Left ventricle myocardium inferior (tissue), 1 donor: ENCODE data around the gene TMEM161A. TPM values are rescaled to one million over a fixed set of nuclear protein-coding genes. Genes with fewer than 3 reads are reported as not detected.

ENCODE experiments used
- DNase-seq: peaks from one replicate; pipeline ENCODE4 v3.0.0-alpha.2; 2020
- H3K27ac ChIP-seq: fragments of 200-600 bp; replicated peaks from 2 replicates; pipeline ENCODE4 v1.8.0; 2021
- H3K27me3 ChIP-seq: fragments of 200-600 bp; 2 replicates; pipeline ENCODE4 v1.8.0; 2021; ENCODE audit warnings: low read depth
- H3K36me3 ChIP-seq: fragments of 200-600 bp; 2 replicates; pipeline ENCODE4 v1.8.0; 2021
- H3K4me1 ChIP-seq: fragments of 200-600 bp; 2 replicates; pipeline ENCODE4 v1.8.0; 2021
- H3K4me3 ChIP-seq: fragments of 200-600 bp; 2 replicates; pipeline ENCODE4 v1.8.0; 2021; ENCODE audit warnings: mild to moderate bottlenecking, moderate library complexity
- H3K9me3 ChIP-seq: fragments of 200-600 bp; replicated peaks from 2 replicates; pipeline ENCODE4 v1.8.0; 2021
- intact Hi-C: fragments of 100-400 bp; cut with micrococcal nuclease; formaldehyde crosslinking; loops from one replicate; pipeline ENCODE4 v1.11.0; 2022
- total RNA-seq: library from RNA; stranded (reverse); fragmentation: NEBNext Ultra II Directional; extraction: Animal tissue kit (Norgen Biotek cat#: 25700); gene quantifications from one replicate; pipeline ENCODE4 v1.2.1, GENCODE V29; 2021
- TF ChIP-seq, protein P1 (sequence below): fragments of 200-600 bp; IDR thresholded peaks from 2 replicates; pipeline ENCODE4 v1.8.0; 2021; ENCODE audit warnings: antibody characterized with exemption, mild to moderate bottlenecking, borderline replicate concordance
- donor health status: DM: no; HTN: yes; CAD: no; lungs with severe emphysema.

The TMEM161A gene
- total RNA-seq, 1 donor from 2014 or later = 22.9 TPM

DNA sequence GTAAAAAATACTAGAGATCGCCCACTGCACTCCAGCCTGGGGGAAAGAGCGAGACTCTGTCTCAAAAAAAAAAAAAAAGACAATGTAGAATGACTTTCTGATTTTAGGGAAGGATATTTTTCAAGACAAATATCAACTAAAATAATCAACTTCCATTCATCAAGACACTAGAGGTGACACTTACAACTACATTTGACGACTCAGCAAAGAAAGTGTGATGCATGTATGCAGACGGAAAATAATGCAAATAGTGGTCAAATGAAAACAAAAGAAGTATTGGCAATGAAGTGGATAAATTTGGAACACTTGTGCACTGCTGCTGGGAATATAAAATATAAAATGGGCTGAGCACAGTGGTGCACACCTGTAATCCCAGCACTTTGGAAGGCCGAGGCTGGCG, 12.2 kb downstream of the TMEM161A start:
- Histone ChIP-seq H3K27ac (no peak overlapping the region), H3K4me3 (no peak overlapping the region), H3K9me3 (peaks cover 13% of the 10 kb centered on the region), H3K36me3 (peaks cover 17% of the 10 kb centered on the region), H3K27me3 (no peaks in the 10 kb centered on the region), H3K4me1 (no peaks in the 10 kb centered on the region)
- intact Hi-C loops = no loop called here
- TF ChIP-seq, protein P1, sequence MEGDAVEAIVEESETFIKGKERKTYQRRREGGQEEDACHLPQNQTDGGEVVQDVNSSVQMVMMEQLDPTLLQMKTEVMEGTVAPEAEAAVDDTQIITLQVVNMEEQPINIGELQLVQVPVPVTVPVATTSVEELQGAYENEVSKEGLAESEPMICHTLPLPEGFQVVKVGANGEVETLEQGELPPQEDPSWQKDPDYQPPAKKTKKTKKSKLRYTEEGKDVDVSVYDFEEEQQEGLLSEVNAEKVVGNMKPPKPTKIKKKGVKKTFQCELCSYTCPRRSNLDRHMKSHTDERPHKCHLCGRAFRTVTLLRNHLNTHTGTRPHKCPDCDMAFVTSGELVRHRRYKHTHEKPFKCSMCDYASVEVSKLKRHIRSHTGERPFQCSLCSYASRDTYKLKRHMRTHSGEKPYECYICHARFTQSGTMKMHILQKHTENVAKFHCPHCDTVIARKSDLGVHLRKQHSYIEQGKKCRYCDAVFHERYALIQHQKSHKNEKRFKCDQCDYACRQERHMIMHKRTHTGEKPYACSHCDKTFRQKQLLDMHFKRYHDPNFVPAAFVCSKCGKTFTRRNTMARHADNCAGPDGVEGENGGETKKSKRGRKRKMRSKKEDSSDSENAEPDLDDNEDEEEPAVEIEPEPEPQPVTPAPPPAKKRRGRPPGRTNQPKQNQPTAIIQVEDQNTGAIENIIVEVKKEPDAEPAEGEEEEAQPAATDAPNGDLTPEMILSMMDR = no peak
- no peak for DNase-seq

DNA sequence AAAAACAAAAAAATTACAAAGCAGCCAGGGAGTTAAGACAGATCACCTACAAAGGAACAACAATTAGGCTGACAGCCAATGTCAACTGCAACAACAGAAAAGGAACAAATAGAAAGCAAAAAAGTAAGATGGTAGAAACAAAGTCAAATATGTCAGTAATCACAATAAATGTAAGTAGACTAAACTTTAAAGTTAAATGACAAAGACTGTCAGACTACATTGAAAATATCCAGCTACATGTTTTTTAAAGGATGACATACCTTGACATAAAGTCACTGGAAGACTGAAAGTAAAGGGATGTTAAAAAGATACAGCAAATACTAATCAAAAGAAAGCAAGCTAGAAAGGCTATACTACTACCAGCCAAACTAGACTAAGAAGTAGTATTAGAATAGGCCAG, 14.9 kb downstream of the TMEM161A start:
- H3K9me3 ChIP-seq = peaks cover 13% of the 10 kb centered on the region
- no peak for DNase-seq
- H3K4me1 ChIP-seq = no peaks in the 10 kb centered on the region
- TF ChIP-seq, protein P1 = no peak
- no peak overlapping the region for H3K27ac ChIP-seq
- no peak overlapping the region for H3K4me3 ChIP-seq
- intact Hi-C loops = no loop called here
- no peaks in the 10 kb centered on the region for H3K27me3 ChIP-seq
- peaks cover 32% of the 10 kb centered on the region for H3K36me3 ChIP-seq

DNA sequence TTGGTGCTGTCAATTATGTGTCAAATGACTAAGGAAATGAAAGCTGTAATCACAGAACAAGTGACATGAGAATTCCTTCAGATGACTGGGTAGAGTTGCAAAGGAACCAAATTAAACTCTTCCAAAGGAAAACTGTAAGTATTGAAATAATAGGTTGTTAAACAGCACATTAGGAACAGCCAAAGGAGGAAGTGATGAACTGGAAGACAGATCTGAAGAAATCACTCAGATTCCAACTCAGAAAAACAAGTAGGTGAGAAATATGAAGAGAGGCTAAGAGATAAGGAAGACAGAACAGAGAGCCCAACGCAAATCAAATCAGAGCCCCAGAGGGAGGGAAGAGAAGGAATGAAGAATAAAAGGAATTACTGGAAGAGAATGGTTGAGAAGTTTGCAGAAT, 15.4 kb downstream of the TMEM161A start:
- no peaks in the 10 kb centered on the region for H3K27me3 ChIP-seq
- no peak overlapping the region for H3K27ac ChIP-seq
- peaks cover 37% of the 10 kb centered on the region for H3K36me3 ChIP-seq
- H3K4me1 ChIP-seq = no peaks in the 10 kb centered on the region
- intact Hi-C loops = no loop called here
- peaks cover 13% of the 10 kb centered on the region for H3K9me3 ChIP-seq
- TF ChIP-seq, protein P1 = no peak
- DNase-seq = no peak
- H3K4me3 ChIP-seq = no peak overlapping the region

DNA sequence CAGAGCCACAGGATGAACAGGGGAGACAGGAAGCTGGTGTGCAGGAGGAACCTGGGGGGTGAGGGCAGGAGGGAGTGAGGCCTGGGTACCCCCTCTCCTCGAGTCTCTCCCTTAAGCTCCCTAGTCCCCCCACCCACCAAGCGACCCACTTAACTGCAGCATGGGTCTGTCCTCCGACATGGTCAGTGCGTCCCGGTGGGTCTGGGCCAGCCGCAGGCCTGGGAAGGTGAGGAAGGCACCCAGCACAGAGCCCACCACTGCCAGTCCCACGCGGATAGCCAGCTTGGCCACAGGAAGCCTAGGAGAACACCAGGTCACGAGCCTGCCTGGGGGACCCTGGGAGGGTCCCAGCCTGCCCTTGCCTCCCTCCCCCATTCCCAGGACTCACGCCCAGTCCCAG, 16.9 kb downstream of the TMEM161A start:
- Histone ChIP-seq H3K9me3 (peaks cover 13% of the 10 kb centered on the region), H3K36me3 (peaks cover 37% of the 10 kb centered on the region), H3K4me3 (no peak overlapping the region), H3K27me3 (no peaks in the 10 kb centered on the region), H3K4me1 (no peaks in the 10 kb centered on the region), H3K27ac (no peak overlapping the region)
- no peak for DNase-seq
- intact Hi-C loops = no loop called here
- TF ChIP-seq, protein P1 = no peak

DNA sequence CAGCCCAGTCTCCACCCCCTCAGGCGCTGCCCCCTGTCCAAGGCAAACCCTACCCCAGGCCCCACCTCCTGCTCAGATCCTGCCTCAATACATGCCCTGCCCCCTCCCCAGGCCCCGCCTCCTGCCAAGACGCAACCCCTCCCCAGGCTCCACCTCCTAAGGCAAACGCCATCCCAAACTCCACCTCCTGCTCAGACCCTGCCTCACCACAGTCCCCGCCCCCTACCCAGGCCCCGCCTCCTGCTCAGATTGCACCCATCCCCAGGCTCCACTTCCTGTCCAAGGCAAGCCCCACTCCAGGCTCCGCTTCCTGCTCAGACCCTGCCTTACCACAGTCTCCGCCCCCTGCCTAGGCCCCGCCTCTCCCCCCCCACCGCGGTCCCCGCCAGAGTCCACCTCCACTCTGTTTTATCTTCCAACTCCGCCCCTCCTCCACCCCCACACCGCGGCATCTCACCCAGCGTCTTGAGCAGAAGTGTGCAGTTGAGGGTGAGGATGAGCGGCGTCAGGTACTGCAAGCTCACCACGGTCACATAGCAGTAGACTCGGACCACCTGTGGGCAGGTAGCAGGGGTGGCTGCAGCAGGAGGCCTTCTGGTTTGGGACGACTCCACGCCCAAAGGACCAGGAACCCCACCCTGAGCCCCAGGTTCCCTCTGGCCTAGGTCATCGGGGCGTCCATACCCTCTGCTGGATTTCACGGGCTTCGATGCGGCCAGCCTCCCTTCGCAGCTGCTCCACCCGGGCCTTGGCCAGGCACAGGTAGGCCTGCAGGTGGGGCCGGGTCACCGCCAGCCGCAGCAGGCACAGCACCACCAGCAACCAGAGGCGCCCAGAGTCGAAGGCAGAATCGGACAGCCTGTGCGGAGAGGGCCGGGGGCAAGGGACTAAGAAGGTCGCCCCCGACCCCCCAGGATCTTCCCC, 17.7 kb downstream of the TMEM161A start:
- no peak overlapping the region for H3K4me3 ChIP-seq

More for the DNA sequence above, 17.7 kb downstream of the TMEM161A start:
- no peak overlapping the region for H3K27ac ChIP-seq
- TF ChIP-seq, protein P1 = no peak
- DNase-seq = no peak
- peaks cover 13% of the 10 kb centered on the region for H3K9me3 ChIP-seq
- H3K4me1 ChIP-seq = no peaks in the 10 kb centered on the region
- no peaks in the 10 kb centered on the region for H3K27me3 ChIP-seq
- intact Hi-C loops = no loop called here
- peaks cover 37% of the 10 kb centered on the region for H3K36me3 ChIP-seq
